Liver (tissue), 3 donors: ENCODE results near the gene MTIF2.
"Not testable (repeated sequence)": the region's sequence is repeated elsewhere in the genome, so short reads cannot be mapped to it uniquely, and the experiment has no call there.

ENCODE experiments used
- ATF3 ChIP-seq: IDR thresholded peaks from 2 replicates; pipeline ENCODE4 v1.6.1; 2016; ENCODE audit warnings: antibody characterized with exemption
- CTCF ChIP-seq: fragments of 150-350 bp; IDR thresholded peaks from 2 replicates; pipeline ENCODE4 v1.5.1; 2017; ENCODE audit warnings: improper control_type of control experiment, low read depth, low read length; ENCODE audit not compliant: missing input control
- EGR1 ChIP-seq, 2 donors: IDR thresholded peaks; 2 replicates each; pipeline ENCODE4 v1.6.1; 2016 to 2018; ENCODE audit warnings: antibody characterized with exemption in 2 of 2, low read depth in 2 of 2
- GABPA ChIP-seq, 2 donors: IDR thresholded peaks in 1 of 2; conservative IDR thresholded peaks in 1 of 2; 2 replicates each; pipeline ENCODE4 v1.6.1; 2016; ENCODE audit warnings: antibody characterized with exemption in 2 of 2, mild to moderate bottlenecking in 1 of 2, moderate library complexity in 1 of 2
- HNF4A ChIP-seq, 2 donors: conservative IDR thresholded peaks; 2 replicates each; pipeline ENCODE4 v1.6.1; 2016; ENCODE audit warnings: antibody characterized with exemption in 2 of 2, mild to moderate bottlenecking in 2 of 2
- JUND ChIP-seq, 2 donors: IDR thresholded peaks; 2 replicates each; pipeline ENCODE4 v1.6.1; 2016; ENCODE audit warnings: antibody characterized with exemption in 2 of 2
- MAX ChIP-seq: IDR thresholded peaks from 2 replicates; pipeline ENCODE4 v1.6.1; 2016; ENCODE audit warnings: antibody characterized with exemption
- NR2F2 ChIP-seq: IDR thresholded peaks from 2 replicates; pipeline ENCODE4 v1.6.1; 2016; ENCODE audit warnings: antibody characterized with exemption
- RAD21 ChIP-seq, 2 donors: IDR thresholded peaks; 2 replicates each; pipeline ENCODE4 v1.6.1; 2016; ENCODE audit warnings: antibody characterized with exemption in 2 of 2, mild to moderate bottlenecking in 2 of 2
- REST ChIP-seq: IDR thresholded peaks from 2 replicates; pipeline ENCODE4 v1.6.1; 2016; ENCODE audit warnings: antibody characterized with exemption, mild to moderate bottlenecking
- RXRA ChIP-seq, 2 donors: IDR thresholded peaks; 2 replicates each; pipeline ENCODE4 v1.6.1; 2017 to 2018; ENCODE audit warnings: antibody characterized with exemption in 2 of 2, mild to moderate bottlenecking in 1 of 2
- SP1 ChIP-seq: IDR thresholded peaks from 2 replicates; pipeline ENCODE4 v1.6.1; 2018; ENCODE audit warnings: antibody characterized with exemption, mild to moderate bottlenecking
- TAF1 ChIP-seq: conservative IDR thresholded peaks from 2 replicates; pipeline ENCODE4 v1.6.1; 2016; ENCODE audit warnings: antibody characterized with exemption, mild to moderate bottlenecking
- YY1 ChIP-seq: IDR thresholded peaks from 2 replicates; pipeline ENCODE4 v1.6.1; 2016; ENCODE audit warnings: antibody characterized with exemption, mild to moderate bottlenecking
- donor health status: healthy.
- donor health status: healthy.

GRCh38 chr2:55279214-55279835, 10.3 kb upstream of the MTIF2 start:
- not testable (repeated sequence) for TF ChIP-seq CTCF; JUND (IDR thresholded peaks at IDR 0.05); SP1; TAF1; EGR1 (IDR thresholded peaks at IDR 0.05; ENCODE audit: low read depth in 2 of 2); RAD21 (IDR thresholded peaks at IDR 0.05); ATF3; MAX; YY1; RXRA (IDR thresholded peaks at IDR 0.05); NR2F2; GABPA (IDR thresholded peaks at IDR 0.05 in 1 of 2, conservative IDR thresholded peaks at IDR 0.05 in 1 of 2); REST; HNF4A (conservative IDR thresholded peaks at IDR 0.05)
